Neural progenitor cell (in vitro differentiated cells): ENCODE data around the gene PEX14.

Experiments used
- CTCF ChIP-seq: fragments of 200-600 bp; sonication (generic); IDR thresholded peaks from 2 replicates; pipeline ENCODE4 v1.5.1; 2017; ENCODE audit warnings: antibody characterized with exemption, mild to moderate bottlenecking
- EZH2phosphoT487 ChIP-seq: fragments of 200-600 bp; sonication (generic); IDR thresholded peaks from 2 replicates; pipeline ENCODE4 v1.6.1; 2017; ENCODE audit warnings: antibody characterized with exemption

- TF ChIP-seq EZH2phosphoT487, result no peak
- no peak for TF ChIP-seq CTCF
Measured at GRCh38 chr1:10537082-10537766, 62.5 kb downstream of the PEX14 start.
